Measurements from ENCODE around the gene ACSM6. TPM values are rescaled to one million over a fixed set of nuclear protein-coding genes. Genes with fewer than 3 reads are reported as not detected.
A peak's percentile ranks its signal among the peaks of the same experiment; 100 is the strongest.
"Not testable (repeated sequence)": the region's sequence is repeated elsewhere in the genome, so short reads cannot be mapped to it uniquely, and the experiment has no call there.

ACSM6 gene
- total and polyA plus RNA-seq, 5 donors, result not detected

- peak overlapping the region; percentile 38 for H3K27ac ChIP-seq (ENCODE audit: low read length)
Measured at GRCh38 chr10:95183271-95184230, 10.5 kb upstream of the ACSM6 start.

GRCh38 chr10:95187617-95188016, 6.4 kb upstream of the ACSM6 start:
- no peak for ATAC-seq
- WGBS, result 89% methylated on average over 3 of the region's 3 CpGs
- intact Hi-C loops (cut with DNase I), result no loop called here

More at GRCh38 chr10:95183271-95184230, 10.5 kb upstream of the ACSM6 start:
- no peaks in the 10 kb centered on the region for H3K27me3 ChIP-seq (ENCODE audit: control insufficient read depth, insufficient read depth)
- 5% methylated on average over 85 of the region's 85 CpGs for WGBS
- H3K4me3 ChIP-seq (ENCODE audit: low read length), result peak overlapping the region; percentile 62
- ATAC-seq (peak; percentile 99), DNase-seq (peak; percentile 89 to 95 (median 95))
- no peaks in the 10 kb centered on the region for H3K9me3 ChIP-seq (ENCODE audit: control insufficient read depth, low read length)
- H3K4me1 ChIP-seq (ENCODE audit: control insufficient read depth, insufficient read depth, low read length), result no peaks in the 10 kb centered on the region
- intact Hi-C loops (cut with DNase I), result loop anchor here in 1 of 4 donors (5.0 kb wide), 1 partner anchor 179 kb away; no protein-coding TSS in a partner anchor

GRCh38 chr10:95188593-95188992, 5.4 kb upstream of the ACSM6 start:
- H3K27me3 ChIP-seq (ENCODE audit: control insufficient read depth, insufficient read depth), result no peaks in the 10 kb centered on the region
- H3K4me3 ChIP-seq (ENCODE audit: low read length), result no peak overlapping the region
- intact Hi-C loops (cut with DNase I), result no loop called here
- H3K4me1 ChIP-seq (ENCODE audit: control insufficient read depth, insufficient read depth, low read length), result no peaks in the 10 kb centered on the region
- ATAC-seq (no peak), DNase-seq (no peak)
- H3K9me3 ChIP-seq (ENCODE audit: control insufficient read depth, low read length), result no peaks in the 10 kb centered on the region
- no peak overlapping the region for H3K27ac ChIP-seq (ENCODE audit: low read length)

More at GRCh38 chr10:95187617-95188016, 6.4 kb upstream of the ACSM6 start:
- Histone ChIP-seq H3K27me3 (ENCODE audit: control insufficient read depth, insufficient read depth) (no peaks in the 10 kb centered on the region), H3K9me3 (ENCODE audit: control insufficient read depth, low read length) (no peaks in the 10 kb centered on the region), H3K4me1 (ENCODE audit: control insufficient read depth, insufficient read depth, low read length) (no peaks in the 10 kb centered on the region), H3K27ac (ENCODE audit: low read length) (no peak overlapping the region), H3K4me3 (ENCODE audit: low read length) (no peak overlapping the region)
- no peak for DNase-seq

- 60% methylated on average over 3 of the region's 3 CpGs for WGBS
- ATAC-seq (no peak), DNase-seq (no peak)
- Histone ChIP-seq H3K4me3 (ENCODE audit: low read length) (no peak overlapping the region), H3K27ac (ENCODE audit: low read length) (no peak overlapping the region), H3K4me1 (ENCODE audit: control insufficient read depth, insufficient read depth, low read length) (no peaks in the 10 kb centered on the region), H3K27me3 (ENCODE audit: control insufficient read depth, insufficient read depth) (no peaks in the 10 kb centered on the region), H3K9me3 (ENCODE audit: control insufficient read depth, low read length) (no peaks in the 10 kb centered on the region)
- intact Hi-C loops (cut with DNase I), result no loop called here
Measured at GRCh38 chr10:95196046-95196445, 2.0 kb downstream of the ACSM6 start.

GRCh38 chr10:95201736-95202135, 7.7 kb downstream of the ACSM6 start:
- DNase-seq (no peak), ATAC-seq (no peak)
- 96% methylated on average over 4 of the region's 4 CpGs for WGBS
- H3K9me3 ChIP-seq (ENCODE audit: control insufficient read depth, low read length), result no peaks in the 10 kb centered on the region
- no peaks in the 10 kb centered on the region for H3K4me1 ChIP-seq (ENCODE audit: control insufficient read depth, insufficient read depth, low read length)
- H3K27ac ChIP-seq (ENCODE audit: low read length), result no peak overlapping the region
- intact Hi-C loops (cut with DNase I), result no loop called here
- no peaks in the 10 kb centered on the region for H3K27me3 ChIP-seq (ENCODE audit: control insufficient read depth, insufficient read depth)
- no peak overlapping the region for H3K4me3 ChIP-seq (ENCODE audit: low read length)

- WGBS, result 85% methylated on average over 5 of the region's 5 CpGs
- H3K27ac ChIP-seq (ENCODE audit: low read length), result not testable (repeated sequence)
Measured at GRCh38 chr10:95202865-95203264, 8.8 kb downstream of the ACSM6 start.

GRCh38 chr10:95208702-95209391, 14.8 kb downstream of the ACSM6 start:
- DNase-seq, result no peak
- no peaks in the 10 kb centered on the region for H3K27me3 ChIP-seq (ENCODE audit: control insufficient read depth, insufficient read depth)
- H3K9me3 ChIP-seq (ENCODE audit: control insufficient read depth, low read length), result no peaks in the 10 kb centered on the region
- H3K4me3 ChIP-seq (ENCODE audit: low read length), result no peak overlapping the region
- peak in 1 of 2 donors; percentile 40 for ATAC-seq
- WGBS, result 62% methylated on average over 8 of the region's 8 CpGs
- H3K27ac ChIP-seq (ENCODE audit: low read length), result no peak overlapping the region
- intact Hi-C loops (cut with DNase I), result no loop called here
- no peaks in the 10 kb centered on the region for H3K4me1 ChIP-seq (ENCODE audit: control insufficient read depth, insufficient read depth, low read length)

More at GRCh38 chr10:95202865-95203264, 8.8 kb downstream of the ACSM6 start:
- H3K4me1 ChIP-seq (ENCODE audit: control insufficient read depth, insufficient read depth, low read length); intact Hi-C loops (cut with DNase I); H3K9me3 ChIP-seq (ENCODE audit: control insufficient read depth, low read length); ATAC-seq; H3K4me3 ChIP-seq (ENCODE audit: low read length); DNase-seq; H3K27me3 ChIP-seq (ENCODE audit: control insufficient read depth, insufficient read depth): not testable (repeated sequence)

GRCh38 chr10:95209509-95210127, 15.6 kb downstream of the ACSM6 start:
- WGBS, result 95% methylated on average over 6 of the region's 6 CpGs
- no peak overlapping the region for H3K4me3 ChIP-seq (ENCODE audit: low read length)
- ATAC-seq (no peak), DNase-seq (no peak)
- intact Hi-C loops (cut with DNase I), result no loop called here
- no peaks in the 10 kb centered on the region for H3K27me3 ChIP-seq (ENCODE audit: control insufficient read depth, insufficient read depth)
- no peaks in the 10 kb centered on the region for H3K4me1 ChIP-seq (ENCODE audit: control insufficient read depth, insufficient read depth, low read length)
- no peaks in the 10 kb centered on the region for H3K9me3 ChIP-seq (ENCODE audit: control insufficient read depth, low read length)
- H3K27ac ChIP-seq (ENCODE audit: low read length), result no peak overlapping the region

- H3K9me3 ChIP-seq (ENCODE audit: control insufficient read depth, low read length), result no peaks in the 10 kb centered on the region
- H3K27ac ChIP-seq (ENCODE audit: low read length), result no peak overlapping the region
- H3K4me1 ChIP-seq (ENCODE audit: control insufficient read depth, insufficient read depth, low read length), result no peaks in the 10 kb centered on the region
- WGBS, result 73% methylated on average over 3 of the region's 3 CpGs
- ATAC-seq (no peak), DNase-seq (no peak)
- H3K4me3 ChIP-seq (ENCODE audit: low read length), result no peak overlapping the region
- intact Hi-C loops (cut with DNase I), result no loop called here
- no peaks in the 10 kb centered on the region for H3K27me3 ChIP-seq (ENCODE audit: control insufficient read depth, insufficient read depth)
Measured at GRCh38 chr10:95211606-95212279, 17.7 kb downstream of the ACSM6 start.

- WGBS, result 85% methylated on average over 2 of the region's 2 CpGs
- intact Hi-C loops (cut with DNase I), result no loop called here
- ATAC-seq, result no peak
- Histone ChIP-seq H3K27ac (ENCODE audit: low read length) (no peak overlapping the region), H3K9me3 (ENCODE audit: control insufficient read depth, low read length) (no peaks in the 10 kb centered on the region), H3K27me3 (ENCODE audit: control insufficient read depth, insufficient read depth) (no peaks in the 10 kb centered on the region), H3K4me1 (ENCODE audit: control insufficient read depth, insufficient read depth, low read length) (no peaks in the 10 kb centered on the region), H3K4me3 (ENCODE audit: low read length) (no peak overlapping the region)
- no peak for DNase-seq
Measured at GRCh38 chr10:95214369-95214768, 20.3 kb downstream of the ACSM6 start.

All from right cardiac atrium (tissue), 5 donors.